ENCODE measurements around the gene MYH11. TPM values are rescaled to one million over a fixed set of nuclear protein-coding genes. Genes with fewer than 3 reads are reported as not detected.

The MYH11 gene
- total and polyA plus RNA-seq, 2 of the 13 experiments (the other 11 are each of a cell fraction or from before 2014, with no cell fraction given), result not detected

DNA sequence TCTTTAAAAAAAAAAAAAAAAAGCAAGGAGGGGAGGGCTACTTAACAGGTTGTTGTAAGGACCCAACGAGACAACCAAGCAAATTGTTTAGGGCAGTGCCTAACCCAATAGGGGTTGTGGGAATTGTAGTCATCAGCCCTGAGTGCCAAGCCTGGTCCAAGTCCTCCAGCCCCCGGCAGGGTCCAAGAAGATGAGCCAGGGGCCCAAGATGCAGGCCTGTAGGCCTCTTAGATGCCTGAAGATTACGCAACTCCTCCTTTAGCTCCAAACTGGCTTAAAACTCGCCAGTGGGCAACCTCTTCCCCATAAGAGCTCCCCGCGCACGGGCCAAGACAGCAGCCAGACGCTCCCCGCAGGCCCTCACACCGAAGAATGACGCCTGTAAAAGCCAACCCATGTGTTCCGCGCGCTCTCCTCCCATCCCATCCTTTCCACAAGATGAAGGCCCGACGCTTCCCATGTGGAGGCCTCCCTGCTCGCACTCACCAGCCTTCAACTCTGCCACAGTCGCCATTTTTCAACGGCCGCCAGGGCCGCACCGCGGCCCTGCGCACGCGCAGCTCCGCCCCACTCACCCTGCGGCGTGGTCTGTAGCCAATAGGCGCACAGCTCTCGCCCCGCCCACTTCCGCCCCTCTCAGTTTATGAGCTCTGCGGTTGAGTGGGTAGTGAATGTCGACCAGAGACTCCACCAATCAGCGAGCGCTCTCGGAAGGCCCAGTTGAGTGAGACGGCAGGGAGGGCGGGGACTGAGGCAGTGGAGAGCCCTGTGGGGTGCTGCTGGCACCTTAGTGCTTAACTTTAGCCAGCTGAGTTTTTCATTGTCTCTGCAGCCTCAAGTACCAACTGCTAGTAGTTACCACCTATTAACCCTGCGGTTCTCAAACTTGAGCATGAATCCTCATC lies 31.5 kb upstream of the MYH11 start, which contains the start of gene CEP20 (continued):
- no peak for TF ChIP-seq NR2F1 (CRISPR knock-in tag; IDR thresholded peaks at IDR 0.05)
- TF ChIP-seq DR1 (CRISPR knock-in tag; IDR thresholded peaks at IDR 0.05), result peak; percentile 93
- no peak for TF ChIP-seq ZNF136 (CRISPR knock-in tag; IDR thresholded peaks at IDR 0.05; ENCODE audit: low read depth)
- TF ChIP-seq ZNF549 (CRISPR knock-in tag; IDR thresholded peaks at IDR 0.05), result no peak
- TF ChIP-seq, protein P1, sequence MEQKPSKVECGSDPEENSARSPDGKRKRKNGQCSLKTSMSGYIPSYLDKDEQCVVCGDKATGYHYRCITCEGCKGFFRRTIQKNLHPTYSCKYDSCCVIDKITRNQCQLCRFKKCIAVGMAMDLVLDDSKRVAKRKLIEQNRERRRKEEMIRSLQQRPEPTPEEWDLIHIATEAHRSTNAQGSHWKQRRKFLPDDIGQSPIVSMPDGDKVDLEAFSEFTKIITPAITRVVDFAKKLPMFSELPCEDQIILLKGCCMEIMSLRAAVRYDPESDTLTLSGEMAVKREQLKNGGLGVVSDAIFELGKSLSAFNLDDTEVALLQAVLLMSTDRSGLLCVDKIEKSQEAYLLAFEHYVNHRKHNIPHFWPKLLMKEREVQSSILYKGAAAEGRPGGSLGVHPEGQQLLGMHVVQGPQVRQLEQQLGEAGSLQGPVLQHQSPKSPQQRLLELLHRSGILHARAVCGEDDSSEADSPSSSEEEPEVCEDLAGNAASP (CRISPR knock-in tag; IDR thresholded peaks at IDR 0.05; ENCODE audit: borderline replicate concordance), result no peak; the same call in 1 of the 2 replicates
- TF ChIP-seq, protein P2, sequence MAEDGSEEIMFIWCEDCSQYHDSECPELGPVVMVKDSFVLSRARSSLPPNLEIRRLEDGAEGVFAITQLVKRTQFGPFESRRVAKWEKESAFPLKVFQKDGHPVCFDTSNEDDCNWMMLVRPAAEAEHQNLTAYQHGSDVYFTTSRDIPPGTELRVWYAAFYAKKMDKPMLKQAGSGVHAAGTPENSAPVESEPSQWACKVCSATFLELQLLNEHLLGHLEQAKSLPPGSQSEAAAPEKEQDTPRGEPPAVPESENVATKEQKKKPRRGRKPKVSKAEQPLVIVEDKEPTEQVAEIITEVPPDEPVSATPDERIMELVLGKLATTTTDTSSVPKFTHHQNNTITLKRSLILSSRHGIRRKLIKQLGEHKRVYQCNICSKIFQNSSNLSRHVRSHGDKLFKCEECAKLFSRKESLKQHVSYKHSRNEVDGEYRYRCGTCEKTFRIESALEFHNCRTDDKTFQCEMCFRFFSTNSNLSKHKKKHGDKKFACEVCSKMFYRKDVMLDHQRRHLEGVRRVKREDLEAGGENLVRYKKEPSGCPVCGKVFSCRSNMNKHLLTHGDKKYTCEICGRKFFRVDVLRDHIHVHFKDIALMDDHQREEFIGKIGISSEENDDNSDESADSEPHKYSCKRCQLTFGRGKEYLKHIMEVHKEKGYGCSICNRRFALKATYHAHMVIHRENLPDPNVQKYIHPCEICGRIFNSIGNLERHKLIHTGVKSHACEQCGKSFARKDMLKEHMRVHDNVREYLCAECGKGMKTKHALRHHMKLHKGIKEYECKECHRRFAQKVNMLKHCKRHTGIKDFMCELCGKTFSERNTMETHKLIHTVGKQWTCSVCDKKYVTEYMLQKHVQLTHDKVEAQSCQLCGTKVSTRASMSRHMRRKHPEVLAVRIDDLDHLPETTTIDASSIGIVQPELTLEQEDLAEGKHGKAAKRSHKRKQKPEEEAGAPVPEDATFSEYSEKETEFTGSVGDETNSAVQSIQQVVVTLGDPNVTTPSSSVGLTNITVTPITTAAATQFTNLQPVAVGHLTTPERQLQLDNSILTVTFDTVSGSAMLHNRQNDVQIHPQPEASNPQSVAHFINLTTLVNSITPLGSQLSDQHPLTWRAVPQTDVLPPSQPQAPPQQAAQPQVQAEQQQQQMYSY (CRISPR knock-in tag; IDR thresholded peaks at IDR 0.05), result no peak
- TF ChIP-seq, protein P3, sequence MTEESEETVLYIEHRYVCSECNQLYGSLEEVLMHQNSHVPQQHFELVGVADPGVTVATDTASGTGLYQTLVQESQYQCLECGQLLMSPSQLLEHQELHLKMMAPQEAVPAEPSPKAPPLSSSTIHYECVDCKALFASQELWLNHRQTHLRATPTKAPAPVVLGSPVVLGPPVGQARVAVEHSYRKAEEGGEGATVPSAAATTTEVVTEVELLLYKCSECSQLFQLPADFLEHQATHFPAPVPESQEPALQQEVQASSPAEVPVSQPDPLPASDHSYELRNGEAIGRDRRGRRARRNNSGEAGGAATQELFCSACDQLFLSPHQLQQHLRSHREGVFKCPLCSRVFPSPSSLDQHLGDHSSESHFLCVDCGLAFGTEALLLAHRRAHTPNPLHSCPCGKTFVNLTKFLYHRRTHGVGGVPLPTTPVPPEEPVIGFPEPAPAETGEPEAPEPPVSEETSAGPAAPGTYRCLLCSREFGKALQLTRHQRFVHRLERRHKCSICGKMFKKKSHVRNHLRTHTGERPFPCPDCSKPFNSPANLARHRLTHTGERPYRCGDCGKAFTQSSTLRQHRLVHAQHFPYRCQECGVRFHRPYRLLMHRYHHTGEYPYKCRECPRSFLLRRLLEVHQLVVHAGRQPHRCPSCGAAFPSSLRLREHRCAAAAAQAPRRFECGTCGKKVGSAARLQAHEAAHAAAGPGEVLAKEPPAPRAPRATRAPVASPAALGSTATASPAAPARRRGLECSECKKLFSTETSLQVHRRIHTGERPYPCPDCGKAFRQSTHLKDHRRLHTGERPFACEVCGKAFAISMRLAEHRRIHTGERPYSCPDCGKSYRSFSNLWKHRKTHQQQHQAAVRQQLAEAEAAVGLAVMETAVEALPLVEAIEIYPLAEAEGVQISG (CRISPR knock-in tag; IDR thresholded peaks at IDR 0.05), result peak; percentile 62; the same call in 1 of the 2 replicates
- 0 out of 2 replicates have a peak, but pooled peaks have one; percentile 59 for TF ChIP-seq ZFYVE20 (CRISPR knock-in tag; IDR thresholded peaks at IDR 0.05; ENCODE audit: borderline replicate concordance, low read depth)
- TF ChIP-seq SP2 (CRISPR knock-in tag; IDR thresholded peaks at IDR 0.05), result peak; percentile 92
- TF ChIP-seq SATB2 (CRISPR knock-in tag; IDR thresholded peaks at IDR 0.05), result no peak
- no peak for TF ChIP-seq SRF (IDR thresholded peaks at IDR 0.05; ENCODE audit: low read depth, low read length)
- peak; percentile 71; the same call in 1 of the 2 replicates for TF ChIP-seq ZNF766 (CRISPR knock-in tag; IDR thresholded peaks at IDR 0.05; ENCODE audit: borderline replicate concordance)
- no peak for TF ChIP-seq BORCS8-MEF2B (CRISPR knock-in tag; IDR thresholded peaks at IDR 0.05)
- 0 out of 2 replicates have a peak, but pooled peaks have one; percentile 58 for TF ChIP-seq ZSCAN31 (CRISPR knock-in tag; IDR thresholded peaks at IDR 0.05; ENCODE audit: low read depth)
- TF ChIP-seq RAD51 (IDR thresholded peaks at IDR 0.05; ENCODE audit: borderline replicate concordance), result no peak
- TF ChIP-seq, protein P4, sequence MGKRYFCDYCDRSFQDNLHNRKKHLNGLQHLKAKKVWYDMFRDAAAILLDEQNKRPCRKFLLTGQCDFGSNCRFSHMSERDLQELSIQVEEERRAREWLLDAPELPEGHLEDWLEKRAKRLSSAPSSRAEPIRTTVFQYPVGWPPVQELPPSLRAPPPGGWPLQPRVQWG (CRISPR knock-in tag; IDR thresholded peaks at IDR 0.05; ENCODE audit: borderline replicate concordance, low read depth), result no peak
- peak; percentile 99 for TF ChIP-seq PHF8 (CRISPR knock-in tag; IDR thresholded peaks at IDR 0.05)
- TF ChIP-seq ZBTB21 (CRISPR knock-in tag; IDR thresholded peaks at IDR 0.05), result 0 out of 2 replicates have a peak, but pooled peaks have one; percentile 28
- TF ChIP-seq SAFB2 (CRISPR knock-in tag; IDR thresholded peaks at IDR 0.05; ENCODE audit: borderline replicate concordance, low read depth), result no peak

Measured in HepG2 (cell line).